Mammary epithelial cell (primary cell): ENCODE data around the gene CCDC91.

Source experiments
- EZH2 ChIP-seq: IDR thresholded peaks from 2 replicates; pipeline ENCODE4 v1.6.1; 2012; ENCODE audit warnings: low read length, inconsistent platforms, borderline replicate concordance
- TF ChIP-seq, protein P1 (sequence below), 2 donors: IDR thresholded peaks in 1 of 2; conservative IDR thresholded peaks in 1 of 2; 2 replicates each; pipeline ENCODE4 v1.5.1; 2011 to 2012; ENCODE audit warnings: inconsistent platforms in 2 of 2, low read length in 2 of 2, mild to moderate bottlenecking in 2 of 2, control low read depth in 1 of 2, low read depth in 1 of 2; ENCODE audit not compliant: insufficient read depth in 1 of 2; ENCODE audit errors: extremely low read depth in 1 of 2

DNA sequence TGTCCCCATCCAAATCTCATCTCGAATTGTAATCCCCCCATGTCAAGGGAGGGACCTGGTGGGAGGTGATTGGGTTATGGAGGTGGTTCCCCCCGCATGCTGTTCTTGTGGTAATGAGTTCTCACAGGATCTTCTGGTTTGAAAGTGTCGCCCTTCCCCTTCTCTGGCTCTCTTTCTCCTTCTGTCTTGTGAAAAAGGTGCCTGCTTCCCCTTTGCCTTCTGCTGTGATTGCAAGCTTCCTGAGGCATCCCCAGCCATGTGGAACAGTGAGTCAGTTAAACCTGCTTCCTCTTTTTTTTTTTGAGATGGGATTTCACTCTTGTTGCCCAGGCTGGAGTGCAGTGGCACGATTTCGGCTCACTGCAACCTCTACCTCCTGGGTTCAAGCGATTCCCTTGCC lies 104.0 kb downstream of the CCDC91 start:
- TF ChIP-seq, protein P1, sequence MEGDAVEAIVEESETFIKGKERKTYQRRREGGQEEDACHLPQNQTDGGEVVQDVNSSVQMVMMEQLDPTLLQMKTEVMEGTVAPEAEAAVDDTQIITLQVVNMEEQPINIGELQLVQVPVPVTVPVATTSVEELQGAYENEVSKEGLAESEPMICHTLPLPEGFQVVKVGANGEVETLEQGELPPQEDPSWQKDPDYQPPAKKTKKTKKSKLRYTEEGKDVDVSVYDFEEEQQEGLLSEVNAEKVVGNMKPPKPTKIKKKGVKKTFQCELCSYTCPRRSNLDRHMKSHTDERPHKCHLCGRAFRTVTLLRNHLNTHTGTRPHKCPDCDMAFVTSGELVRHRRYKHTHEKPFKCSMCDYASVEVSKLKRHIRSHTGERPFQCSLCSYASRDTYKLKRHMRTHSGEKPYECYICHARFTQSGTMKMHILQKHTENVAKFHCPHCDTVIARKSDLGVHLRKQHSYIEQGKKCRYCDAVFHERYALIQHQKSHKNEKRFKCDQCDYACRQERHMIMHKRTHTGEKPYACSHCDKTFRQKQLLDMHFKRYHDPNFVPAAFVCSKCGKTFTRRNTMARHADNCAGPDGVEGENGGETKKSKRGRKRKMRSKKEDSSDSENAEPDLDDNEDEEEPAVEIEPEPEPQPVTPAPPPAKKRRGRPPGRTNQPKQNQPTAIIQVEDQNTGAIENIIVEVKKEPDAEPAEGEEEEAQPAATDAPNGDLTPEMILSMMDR (conservative IDR thresholded peaks at IDR 0.05 in 1 of 2, IDR thresholded peaks at IDR 0.05 in 1 of 2; ENCODE audit: extremely low read depth in 1 of 2, insufficient read depth in 1 of 2, low read depth in 1 of 2, low read length in 2 of 2) = no peak
- no peak for TF ChIP-seq EZH2
